HG03103 (cell line): ENCODE results near the gene PRDM12.

Experiments used
- ATAC-seq: cut with Tn5 transposase; IDR thresholded peaks from one replicate; pipeline ENCODE4 v1.9.1; 2021; ENCODE audit warnings: low read depth; ENCODE audit not compliant: unreplicated experiment

The PRDM12 gene

DNA sequence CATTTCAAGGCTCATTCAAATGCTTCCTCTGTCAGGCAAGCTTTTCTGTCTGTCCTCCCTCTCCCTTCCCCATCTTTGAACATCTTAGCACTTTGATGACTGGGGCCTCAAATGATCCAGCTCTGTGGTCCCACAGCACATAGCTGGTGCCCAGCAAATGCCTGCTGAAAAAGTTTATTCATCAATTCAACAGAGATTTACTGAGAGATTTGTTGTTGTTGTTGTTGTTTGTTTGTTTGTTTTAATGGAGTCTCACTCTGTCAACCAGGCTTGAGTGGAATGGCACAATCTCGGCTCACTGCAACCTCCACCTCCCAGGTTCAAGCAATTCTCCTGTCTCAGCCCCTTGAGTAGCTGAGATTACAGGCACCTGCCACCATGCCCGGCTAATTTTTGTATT lies 23.2 kb downstream of the PRDM12 start:
- no peak for ATAC-seq

DNA sequence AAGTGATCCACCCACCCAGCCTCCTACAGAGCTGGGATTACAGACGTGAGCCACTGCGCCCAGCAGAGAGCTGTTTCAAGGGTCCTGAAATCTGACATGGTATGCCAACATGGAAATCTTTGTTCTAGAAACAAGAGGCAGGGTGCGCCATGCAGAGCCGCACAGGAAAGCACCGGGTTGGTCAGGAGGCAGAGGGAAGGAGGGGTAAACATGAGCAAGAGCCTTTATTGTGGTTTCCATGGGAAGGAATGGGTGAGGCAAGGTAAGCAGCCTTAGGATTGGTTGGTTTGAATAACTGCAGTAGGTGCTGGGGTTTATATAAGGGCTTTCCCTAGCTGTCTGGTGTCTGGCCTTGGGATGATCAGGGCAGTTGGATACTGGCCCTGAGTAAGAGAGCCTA lies 23.7 kb downstream of the PRDM12 start:
- ATAC-seq = no peak

DNA sequence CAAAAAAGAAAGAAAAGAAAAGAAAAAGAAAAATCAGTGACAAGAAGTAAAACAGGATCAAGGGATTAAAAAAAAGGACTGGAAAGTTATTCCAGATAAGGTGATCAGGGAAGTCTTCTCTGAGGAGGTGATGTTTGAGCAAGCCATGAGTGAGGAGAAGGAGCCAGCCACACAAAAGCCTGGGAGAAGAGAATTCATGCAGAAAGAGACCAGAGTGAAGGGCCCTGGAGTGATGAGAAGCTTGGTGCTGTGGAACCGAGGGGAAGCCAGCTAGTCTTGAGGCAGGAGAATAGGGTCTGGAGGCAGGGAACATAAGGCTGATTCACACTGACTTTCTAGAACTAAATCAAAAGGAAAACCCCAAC lies 25.2 kb downstream of the PRDM12 start:
- no peak for ATAC-seq

DNA sequence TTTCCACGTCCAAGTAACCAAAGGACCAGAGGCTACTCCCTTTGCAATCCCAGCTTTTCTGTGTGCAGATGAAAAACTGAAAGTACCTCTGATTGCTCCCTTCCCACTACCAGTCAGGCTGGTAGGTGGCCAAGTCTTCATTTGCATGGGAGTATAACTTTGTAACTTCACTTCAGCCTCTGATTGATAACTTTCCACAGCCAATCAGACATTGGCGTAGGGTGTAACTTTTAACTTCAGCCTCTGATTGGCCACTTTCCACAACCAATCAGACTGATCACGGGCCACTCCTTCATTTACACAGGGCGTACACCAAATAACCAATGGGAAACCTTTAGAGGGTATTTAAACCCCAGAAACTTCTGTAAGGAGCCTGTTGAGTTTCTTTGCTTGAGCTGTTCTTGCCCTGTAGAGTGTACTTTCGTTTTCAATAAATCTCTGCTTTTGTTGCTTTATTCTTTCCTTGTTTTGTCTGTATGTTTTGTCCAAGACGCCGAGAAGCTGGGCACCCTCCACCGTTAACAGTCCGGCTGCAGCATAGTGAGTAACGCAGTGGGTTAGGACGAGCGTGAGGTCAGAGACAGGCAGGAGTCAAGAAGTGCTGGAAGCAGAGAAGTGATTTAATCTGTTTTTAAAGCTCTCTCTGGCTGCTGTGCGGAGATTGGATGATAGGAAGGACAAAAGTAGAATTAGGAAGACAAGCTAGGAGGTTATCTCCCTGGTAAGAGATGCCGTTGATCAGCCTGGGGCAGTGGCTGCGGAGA lies 25.7 kb downstream of the PRDM12 start:
- ATAC-seq = no peak

DNA sequence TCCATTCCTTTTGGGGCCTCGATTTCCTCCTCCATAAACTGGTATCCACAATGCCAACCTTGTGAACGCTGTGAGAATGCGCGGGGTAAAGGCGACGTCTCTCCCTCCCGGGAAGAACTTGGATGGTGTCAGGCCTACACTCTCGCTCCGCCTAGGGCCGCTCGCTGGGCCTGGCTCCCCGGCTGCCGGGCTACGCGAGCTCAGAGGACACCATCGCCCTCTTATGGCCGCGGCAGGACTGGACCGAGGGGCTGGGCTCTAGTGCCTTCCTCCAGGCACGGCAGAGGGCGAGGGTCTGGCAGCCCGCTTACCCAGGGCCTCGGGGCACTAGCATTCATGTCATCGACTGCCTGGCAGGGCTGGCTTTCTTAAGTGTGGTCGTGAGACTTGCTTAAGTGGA lies 27.9 kb downstream of the PRDM12 start:
- ATAC-seq = no peak

DNA sequence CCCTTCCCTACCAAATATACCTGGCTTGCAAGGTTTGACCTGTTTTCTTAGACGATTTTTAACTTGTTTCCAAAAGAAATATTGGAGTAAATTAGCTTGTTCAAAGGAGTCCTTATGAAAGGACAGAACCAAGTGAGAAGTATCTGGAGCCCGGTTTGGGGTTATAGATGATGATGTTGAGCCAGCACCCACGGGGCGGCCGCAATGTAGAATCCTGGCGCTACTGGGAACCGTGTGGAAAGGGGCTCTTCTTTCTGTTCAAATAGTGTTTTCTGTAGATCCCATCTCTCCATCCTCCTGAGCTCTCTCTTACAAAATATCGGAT lies 28.7 kb downstream of the PRDM12 start:
- no peak for ATAC-seq

DNA sequence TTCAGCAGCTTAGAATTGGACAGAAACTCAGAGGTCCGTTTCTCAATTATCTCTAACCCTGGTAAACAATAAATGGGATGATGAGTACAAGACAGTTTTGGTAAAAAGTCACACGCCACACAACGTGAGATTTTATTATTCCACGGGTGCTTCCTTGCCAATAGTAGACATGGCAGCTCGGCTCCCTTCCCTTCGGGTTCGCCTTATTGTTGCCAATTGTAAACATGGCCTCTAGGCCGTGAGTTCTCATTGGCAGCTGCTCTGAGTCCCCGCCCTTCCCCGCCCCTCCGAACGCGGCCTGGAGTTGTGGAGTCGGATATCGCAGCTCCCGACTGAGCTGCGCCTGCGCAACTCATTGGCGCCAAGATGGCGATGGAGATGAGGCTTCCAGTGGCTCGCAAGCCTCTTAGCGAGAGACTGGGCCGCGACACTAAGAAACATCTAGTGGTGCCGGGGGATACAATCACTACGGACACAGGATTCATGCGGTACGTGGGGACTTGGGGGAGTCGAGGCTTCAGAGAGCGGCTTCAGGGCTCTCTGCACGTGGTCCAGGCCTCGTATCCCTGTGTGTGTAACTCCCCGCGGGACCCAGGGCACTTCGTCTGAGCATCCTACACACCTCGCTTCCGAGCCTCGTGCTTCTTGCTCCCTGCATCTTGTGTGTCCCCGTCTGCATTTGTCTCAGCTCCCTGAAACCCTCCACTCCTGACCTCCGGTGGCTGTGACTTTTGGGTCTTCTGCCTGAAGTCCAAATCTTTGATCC lies 29.2 kb downstream of the PRDM12 start, which contains the start of gene EXOSC2:
Gene EXOSC2 (plus strand): TSS at position 355 of the 766 bp plus-strand sequence. CDS start 12 bp downstream, at position 367.
- ATAC-seq = peak; percentile 85

DNA sequence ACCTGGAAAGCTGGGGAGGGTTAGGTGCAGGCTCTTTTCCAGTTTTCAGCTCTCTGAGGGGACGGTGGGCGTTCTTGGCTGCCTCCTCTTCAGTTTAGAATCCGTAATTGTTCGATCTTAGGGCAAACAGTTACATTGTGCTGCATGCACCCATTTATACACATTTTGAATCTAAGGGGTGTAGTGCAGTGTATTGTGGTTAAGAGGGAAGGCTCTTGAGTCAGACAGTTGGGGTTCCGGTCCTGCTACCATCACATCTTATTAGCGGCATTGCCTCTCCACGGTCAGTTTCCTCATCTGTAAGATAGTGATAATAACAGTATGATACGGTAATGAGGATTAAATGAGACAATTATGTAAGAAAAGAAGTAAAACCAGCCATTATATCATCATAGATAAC lies 29.8 kb downstream of the PRDM12 start:
- ATAC-seq = no peak

DNA sequence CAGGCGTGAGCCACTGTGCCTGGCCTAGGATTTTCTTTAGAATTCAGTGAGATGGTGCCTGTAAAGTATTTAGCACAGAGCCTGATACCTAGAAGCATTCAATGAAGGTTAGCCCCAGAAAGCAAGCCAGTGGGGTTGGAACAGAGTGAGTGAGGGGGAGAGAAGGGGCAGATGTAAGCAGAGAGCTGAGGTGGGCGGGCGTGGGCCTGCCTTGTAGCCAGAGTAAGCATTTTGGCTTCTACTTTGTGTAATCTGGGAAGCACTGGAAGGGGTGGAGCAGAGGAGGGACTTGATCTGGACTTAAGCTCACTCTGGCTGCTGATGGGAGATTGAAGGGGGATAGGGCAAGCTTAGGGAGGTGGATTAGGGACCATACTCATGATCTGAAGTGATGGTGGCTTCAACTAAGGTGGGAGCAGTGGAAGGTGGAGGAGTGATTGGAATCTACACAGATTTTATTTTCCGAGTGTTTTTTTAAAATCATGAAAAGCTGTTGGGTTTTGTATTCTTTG lies 31.8 kb downstream of the PRDM12 start:
- no peak for ATAC-seq

DNA sequence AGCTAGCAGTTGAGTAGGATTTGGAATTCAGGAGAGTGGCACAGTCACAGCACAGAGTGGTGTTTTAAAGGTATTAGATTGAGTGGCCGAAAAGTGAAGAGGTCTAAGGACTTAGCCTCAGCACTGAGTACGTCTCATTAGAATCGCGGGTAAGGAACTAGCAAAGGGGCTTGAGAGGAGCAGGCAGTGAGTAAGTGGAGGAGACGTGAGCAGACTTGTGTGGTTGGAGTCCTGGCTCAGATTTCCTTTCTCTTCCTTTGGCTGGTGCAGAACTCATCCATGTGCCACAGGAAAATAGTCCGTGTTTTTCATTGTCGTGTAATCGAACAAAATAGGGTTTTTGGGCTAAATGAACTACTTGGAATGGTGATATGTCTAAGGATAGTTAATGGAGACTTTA lies 32.6 kb downstream of the PRDM12 start:
- ATAC-seq = no peak

DNA sequence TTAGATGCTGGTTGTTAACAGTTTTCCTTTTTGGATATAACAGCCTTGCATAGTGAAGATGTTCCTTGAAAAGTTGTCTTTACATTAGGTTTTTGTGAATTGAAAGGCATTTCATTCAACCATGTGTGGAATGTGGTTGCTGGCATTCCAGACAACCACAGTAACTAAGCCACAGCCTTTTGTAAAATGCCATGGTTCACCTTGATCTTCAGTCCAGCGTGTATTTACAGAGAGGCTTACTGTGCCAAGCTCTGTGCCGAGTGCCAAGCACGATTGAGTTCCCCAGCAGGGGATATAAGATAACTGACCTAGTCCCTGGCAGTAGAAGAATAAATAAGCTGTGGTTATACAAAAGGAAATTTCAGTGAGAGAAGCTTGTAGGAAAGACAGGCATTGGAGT lies 34.1 kb downstream of the PRDM12 start:
- no peak for ATAC-seq

DNA sequence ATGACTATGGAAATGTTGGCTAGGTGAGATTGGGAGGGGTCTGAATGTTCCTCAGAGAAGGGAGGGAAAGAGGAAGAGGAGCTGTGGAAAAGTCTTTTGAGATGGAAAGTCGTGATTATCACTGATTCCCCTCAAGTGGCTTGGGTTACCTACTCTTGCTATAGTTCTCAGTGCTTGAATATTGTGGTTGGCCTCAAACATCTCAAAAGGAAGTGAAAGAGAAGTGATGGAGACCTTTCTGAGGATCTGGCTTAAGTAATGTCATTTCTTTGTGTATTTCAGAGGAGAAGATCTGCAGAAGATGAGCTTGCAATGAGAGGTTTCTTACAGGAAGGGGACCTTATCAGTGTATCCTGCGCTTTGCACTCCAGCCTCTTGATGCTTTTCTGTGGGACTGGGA lies 34.7 kb downstream of the PRDM12 start:
- no peak for ATAC-seq

DNA sequence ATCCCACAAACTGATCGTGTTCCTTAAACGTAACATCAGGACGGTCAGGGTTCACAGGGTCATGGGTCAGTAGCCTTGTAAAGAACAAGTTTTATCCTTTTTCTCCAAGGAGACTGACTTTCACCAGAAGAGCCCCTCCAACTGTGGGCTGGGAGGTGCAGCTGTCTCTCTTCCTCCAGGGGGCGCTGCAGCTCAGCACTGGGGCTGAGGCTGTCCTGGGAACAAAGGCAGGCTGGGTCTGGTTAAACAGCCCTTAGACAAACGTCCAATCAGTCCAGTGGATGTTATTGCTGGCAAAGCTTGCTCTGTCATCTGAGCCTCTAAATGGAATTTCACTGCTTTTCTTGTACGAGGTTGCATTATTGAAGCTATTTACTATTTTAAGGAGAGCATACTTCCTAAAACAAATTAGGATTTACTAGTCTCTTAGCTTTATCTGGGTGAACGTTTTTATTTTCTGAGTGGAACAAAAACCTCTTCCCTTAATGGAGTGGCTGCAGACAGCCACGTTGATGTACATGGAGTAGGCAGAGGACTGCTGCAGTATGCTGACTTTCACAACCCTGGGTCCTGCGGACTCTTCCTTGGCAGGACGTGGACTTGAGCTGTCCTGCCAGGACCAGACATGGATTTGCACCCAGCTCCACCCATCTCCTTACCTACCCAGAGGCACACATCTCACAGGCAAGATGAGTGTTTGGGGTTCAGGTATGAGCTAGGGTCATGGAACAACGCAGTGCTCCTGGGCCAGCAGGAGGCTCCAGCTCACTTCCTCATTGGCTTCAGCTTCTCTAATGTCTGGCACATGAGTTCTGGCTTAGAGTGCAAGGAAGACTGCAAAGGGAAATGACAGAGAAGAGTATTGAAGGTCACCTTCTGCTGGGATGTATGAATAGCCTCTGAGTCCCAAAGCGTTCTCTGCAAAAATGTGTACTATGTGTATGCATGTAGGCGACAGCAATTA lies 36.9 kb downstream of the PRDM12 start:
- no peak for ATAC-seq

DNA sequence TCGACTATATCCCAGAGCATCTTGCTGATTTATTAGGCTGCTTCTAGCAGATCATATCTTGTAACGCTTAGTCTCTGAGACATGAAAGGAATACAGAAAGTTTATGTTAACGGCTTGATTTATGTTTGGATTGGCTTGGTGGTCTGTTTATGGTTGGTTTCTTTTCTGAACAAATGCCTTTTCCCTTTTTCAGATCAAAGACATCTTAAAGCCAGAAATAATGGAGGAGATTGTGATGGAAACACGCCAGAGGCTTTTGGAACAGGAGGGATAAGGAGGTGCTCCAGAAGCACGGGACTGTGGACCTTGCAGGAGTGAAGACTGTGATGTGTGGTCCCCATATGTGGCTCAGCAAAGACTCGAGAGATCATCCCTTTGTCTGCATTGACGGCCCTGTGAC lies 39.1 kb downstream of the PRDM12 start:
- ATAC-seq = no peak

DNA sequence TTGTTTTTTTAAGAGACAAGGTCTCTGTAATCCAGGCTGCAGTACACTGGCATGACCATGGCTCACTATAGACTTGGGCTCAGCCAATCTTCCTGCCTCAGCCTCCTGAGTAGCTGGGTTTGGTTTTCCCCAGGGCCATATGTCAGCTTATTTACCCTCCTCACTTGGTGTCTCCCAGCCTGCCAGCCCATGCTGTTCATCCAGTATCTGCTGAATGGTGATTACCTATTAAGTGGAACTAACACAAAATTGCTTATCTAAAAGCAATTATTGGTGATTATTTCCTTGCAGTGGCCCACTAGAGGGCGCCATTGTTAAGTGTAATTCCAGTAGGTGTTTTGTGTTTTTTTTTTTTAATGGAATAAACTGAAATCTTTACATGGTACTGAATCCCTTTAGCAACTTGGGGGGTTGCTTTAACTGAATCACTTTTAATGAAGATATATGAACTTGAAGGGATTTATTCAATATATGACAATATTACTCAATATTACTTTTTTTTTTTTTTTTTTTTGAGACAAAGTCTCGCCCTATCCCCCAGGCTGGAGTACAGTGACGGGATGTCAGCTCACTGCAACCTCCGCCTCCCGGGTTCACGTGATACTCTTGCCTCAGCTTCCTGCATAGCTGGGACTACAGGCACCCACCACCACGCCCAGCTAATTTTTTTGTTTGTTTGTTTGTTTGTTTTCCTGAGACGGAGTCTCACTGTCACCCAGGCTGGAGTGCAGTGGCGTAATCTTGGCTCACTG lies 43.0 kb downstream of the PRDM12 start:
- no peak for ATAC-seq

DNA sequence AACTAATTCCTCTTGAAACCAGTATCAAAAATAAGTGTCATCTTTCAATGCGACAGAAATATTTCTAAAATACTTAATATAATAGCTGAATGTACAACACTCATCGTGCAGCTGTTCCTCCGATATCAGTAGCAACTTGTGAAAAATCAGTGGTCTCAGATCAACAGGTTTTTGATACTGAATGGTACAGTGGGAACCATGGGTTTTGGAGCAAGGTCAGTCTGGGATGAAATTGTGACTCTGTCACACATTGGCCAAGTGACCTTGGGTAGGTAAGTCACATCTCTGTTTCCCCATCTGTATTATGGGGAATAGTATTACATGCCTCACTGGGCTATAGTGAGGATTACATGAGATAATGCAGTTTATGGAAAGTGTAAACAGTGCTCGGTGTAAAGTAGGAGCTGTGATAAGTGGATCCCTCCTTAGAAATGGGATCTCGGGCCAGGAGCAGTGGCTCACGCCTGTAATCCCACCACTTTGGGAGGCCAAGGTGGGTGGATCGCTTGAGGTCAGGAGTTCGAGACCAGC lies 46.5 kb downstream of the PRDM12 start:
- ATAC-seq = no peak

DNA sequence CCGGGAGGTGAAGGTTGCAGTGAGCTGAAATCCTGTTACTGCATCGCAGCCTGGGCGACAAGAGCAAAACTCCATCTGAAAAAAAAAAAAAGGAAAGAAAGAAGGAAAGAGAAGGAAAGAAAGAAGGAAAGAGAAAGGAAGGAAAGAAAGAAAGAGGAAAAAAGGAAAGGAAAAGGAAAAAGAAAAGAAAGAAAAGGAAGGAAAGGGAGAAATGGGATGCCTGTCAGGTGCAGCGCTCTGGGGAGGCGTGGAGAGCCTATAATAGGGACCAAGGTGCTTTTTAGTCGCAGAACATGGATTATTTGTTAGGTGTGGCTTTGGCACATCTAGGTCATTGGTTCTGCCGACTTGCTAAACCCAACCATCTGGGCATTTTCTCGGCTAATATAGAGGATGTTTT lies 47.1 kb downstream of the PRDM12 start:
- ATAC-seq = no peak

DNA sequence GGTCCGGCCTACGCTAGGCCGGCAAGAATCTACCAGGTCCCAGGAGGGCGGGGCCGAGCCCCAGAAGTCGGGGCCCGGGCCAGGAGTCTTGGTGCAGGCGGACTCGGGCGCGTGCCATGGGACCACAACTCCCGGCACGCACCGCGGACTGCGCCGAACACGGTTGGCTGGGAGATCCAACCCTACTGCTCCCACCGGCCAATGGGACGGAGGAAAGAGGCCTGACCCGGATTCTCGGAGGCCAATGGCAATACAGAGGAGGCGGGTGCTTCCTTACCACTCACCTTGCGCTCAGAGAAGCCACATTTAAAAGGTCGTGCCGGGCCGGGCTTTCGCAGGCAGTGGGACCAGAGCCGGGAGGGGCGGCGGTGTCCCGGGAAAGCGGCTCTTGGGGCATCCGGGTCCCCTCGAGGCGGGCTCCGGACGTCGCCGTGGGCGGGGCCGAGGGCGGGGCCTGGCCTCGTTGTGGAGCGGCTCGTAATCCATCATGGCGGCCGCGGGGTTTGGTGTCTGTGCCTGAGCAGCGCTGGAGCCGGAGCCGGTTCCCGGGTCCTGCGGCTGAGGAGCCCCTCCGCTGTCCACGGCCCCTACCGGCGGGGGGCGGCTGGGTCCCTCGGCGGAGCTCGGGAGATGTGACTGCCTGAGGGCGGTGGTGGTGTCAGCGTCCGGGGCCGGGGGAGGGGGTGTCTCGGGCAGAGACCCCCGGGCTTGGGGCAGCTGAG lies 48.3 kb downstream of the PRDM12 start:
- ATAC-seq = peak; percentile 93

DNA sequence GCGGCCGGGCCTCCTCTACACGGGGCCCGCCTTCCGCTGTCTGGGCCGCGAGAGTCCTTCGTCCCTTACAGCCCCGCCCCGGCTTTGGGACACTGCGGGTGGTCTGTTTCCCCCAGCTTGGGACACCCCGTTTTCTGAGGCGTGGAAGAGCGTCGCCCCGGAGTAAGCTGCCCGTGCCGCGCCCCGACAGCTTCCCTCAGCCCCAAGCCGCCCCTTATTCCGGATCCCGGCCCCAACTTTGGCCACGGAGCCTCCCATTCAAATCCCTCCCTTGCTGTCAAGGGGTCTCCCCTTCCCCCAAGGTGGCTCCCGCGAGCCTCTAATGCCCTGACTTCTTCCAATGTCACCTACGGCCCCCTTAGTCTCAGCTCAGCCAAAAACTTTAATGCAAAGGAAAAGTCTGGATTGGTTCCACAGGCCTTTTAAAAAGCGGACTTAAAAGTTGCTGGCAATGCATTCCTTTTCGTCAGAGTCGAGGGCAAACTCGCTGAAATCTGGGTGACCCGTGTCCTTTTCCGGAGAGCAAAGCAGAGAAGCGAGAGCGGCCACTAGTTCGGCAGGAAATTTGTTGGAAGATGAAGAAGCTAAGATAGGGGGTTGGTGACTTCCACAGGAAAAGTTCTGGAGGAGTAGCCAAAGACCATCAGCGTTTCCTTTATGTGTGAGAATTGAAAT lies 49.0 kb downstream of the PRDM12 start:
- no peak for ATAC-seq
